Neuron (in vitro differentiated cells): ENCODE data around the gene FAT4.
A peak's percentile ranks its signal among the peaks of the same experiment; 100 is the strongest.

Experiments used
- H2AFZ ChIP-seq: one replicate; pipeline ENCODE4 v1.6.1; 2013; ENCODE audit warnings: low read depth, mild to moderate bottlenecking, inconsistent platforms, low read length, moderate library complexity
- H3K27me3 ChIP-seq: one replicate; pipeline ENCODE4 v1.6.1; 2013; ENCODE audit warnings: low read length; ENCODE audit not compliant: insufficient read depth
- H3K36me3 ChIP-seq: one replicate; pipeline ENCODE4 v1.6.1; 2013; ENCODE audit warnings: low read length; ENCODE audit not compliant: insufficient read depth
- H3K4me1 ChIP-seq: one replicate; pipeline ENCODE4 v1.6.1; 2013; ENCODE audit warnings: low read length; ENCODE audit not compliant: insufficient read depth
- H3K4me3 ChIP-seq: 2 replicates; pipeline ENCODE4 v1.5.1; 2013; ENCODE audit warnings: mild to moderate bottlenecking, low read length, moderate library complexity
- H3K9me3 ChIP-seq: one replicate; pipeline ENCODE4 v1.6.1; 2013; ENCODE audit warnings: low read length

FAT4 gene

GRCh38 chr4:125314676-125315575 is at the start of gene FAT4:
FAT4 (plus strand) TSS chr4:125314955; CDS start chr4:125316412, 1,457 bp downstream.
- peaks cover 16% of the 10 kb centered on the region for H3K9me3 ChIP-seq
- H3K4me1 ChIP-seq: peaks cover 29% of the 10 kb centered on the region
- H3K4me3 ChIP-seq: peak within 1 kb of the TSS; percentile 80
- H3K36me3 ChIP-seq: peaks cover 23% of the 10 kb centered on the region
- H3K27me3 ChIP-seq: no peaks in the 10 kb centered on the region
- H2AFZ ChIP-seq: peak within 1 kb of the TSS; percentile 98

- Histone ChIP-seq H3K9me3 (no peaks in the 10 kb centered on the region), H3K27me3 (no peaks in the 10 kb centered on the region), H3K4me1 (peaks cover 13% of the 10 kb centered on the region), H3K4me3 (no peak overlapping the region), H3K36me3 (no peaks in the 10 kb centered on the region), H2AFZ (no peak overlapping the region)
Measured at GRCh38 chr4:125265846-125266245, 48.9 kb upstream of the FAT4 start.

- Histone ChIP-seq H3K4me1 (peaks cover 14% of the 10 kb centered on the region), H3K4me3 (no peak overlapping the region), H2AFZ (no peak overlapping the region), H3K9me3 (no peaks in the 10 kb centered on the region), H3K27me3 (no peaks in the 10 kb centered on the region), H3K36me3 (no peaks in the 10 kb centered on the region)
Measured at GRCh38 chr4:125266901-125267604, 47.7 kb upstream of the FAT4 start.

GRCh38 chr4:125267630-125268029 is 47.1 kb upstream of the FAT4 start:
- H3K9me3 ChIP-seq: no peaks in the 10 kb centered on the region
- H3K27me3 ChIP-seq: no peaks in the 10 kb centered on the region
- H3K36me3 ChIP-seq: no peaks in the 10 kb centered on the region
- no peak overlapping the region for H3K4me3 ChIP-seq
- H3K4me1 ChIP-seq: peaks cover 14% of the 10 kb centered on the region
- H2AFZ ChIP-seq: no peak overlapping the region

- Histone ChIP-seq H3K4me1 (peaks cover 14% of the 10 kb centered on the region), H3K4me3 (no peak overlapping the region)
Measured at GRCh38 chr4:125268068-125268755, 46.5 kb upstream of the FAT4 start.

GRCh38 chr4:125276811-125277210 is 37.9 kb upstream of the FAT4 start:
- no peaks in the 10 kb centered on the region for H3K36me3 ChIP-seq
- H3K27me3 ChIP-seq: no peaks in the 10 kb centered on the region
- no peaks in the 10 kb centered on the region for H3K9me3 ChIP-seq
- no peaks in the 10 kb centered on the region for H3K4me1 ChIP-seq
- H2AFZ ChIP-seq: no peak overlapping the region
- H3K4me3 ChIP-seq: no peak overlapping the region

More at GRCh38 chr4:125268068-125268755, 46.5 kb upstream of the FAT4 start:
- Histone ChIP-seq H3K9me3 (no peaks in the 10 kb centered on the region), H3K36me3 (no peaks in the 10 kb centered on the region), H3K27me3 (no peaks in the 10 kb centered on the region), H2AFZ (no peak overlapping the region)

- Histone ChIP-seq H3K9me3 (no peaks in the 10 kb centered on the region), H2AFZ (no peak overlapping the region)
Measured at GRCh38 chr4:125277790-125278189, 37.0 kb upstream of the FAT4 start.

GRCh38 chr4:125280892-125281403 is 33.8 kb upstream of the FAT4 start:
- H2AFZ ChIP-seq: no peak overlapping the region
- H3K27me3 ChIP-seq: no peaks in the 10 kb centered on the region
- no peaks in the 10 kb centered on the region for H3K36me3 ChIP-seq
- H3K9me3 ChIP-seq: no peaks in the 10 kb centered on the region
- no peaks in the 10 kb centered on the region for H3K4me1 ChIP-seq
- no peak overlapping the region for H3K4me3 ChIP-seq

More at GRCh38 chr4:125277790-125278189, 37.0 kb upstream of the FAT4 start:
- Histone ChIP-seq H3K27me3 (no peaks in the 10 kb centered on the region), H3K4me1 (no peaks in the 10 kb centered on the region), H3K4me3 (no peak overlapping the region), H3K36me3 (no peaks in the 10 kb centered on the region)

GRCh38 chr4:125283707-125284279 is 31.0 kb upstream of the FAT4 start:
- no peak overlapping the region for H3K4me3 ChIP-seq
- H3K9me3 ChIP-seq: no peaks in the 10 kb centered on the region
- H2AFZ ChIP-seq: no peak overlapping the region
- H3K27me3 ChIP-seq: no peaks in the 10 kb centered on the region
- H3K36me3 ChIP-seq: no peaks in the 10 kb centered on the region
- H3K4me1 ChIP-seq: no peaks in the 10 kb centered on the region

- Histone ChIP-seq H2AFZ (no peak overlapping the region), H3K9me3 (no peaks in the 10 kb centered on the region), H3K36me3 (no peaks in the 10 kb centered on the region), H3K4me1 (no peaks in the 10 kb centered on the region), H3K27me3 (no peaks in the 10 kb centered on the region), H3K4me3 (no peak overlapping the region)
Measured at GRCh38 chr4:125297116-125297515, 17.6 kb upstream of the FAT4 start.

- H3K4me3 ChIP-seq: no peak overlapping the region
- H3K4me1 ChIP-seq: no peaks in the 10 kb centered on the region
- no peaks in the 10 kb centered on the region for H3K9me3 ChIP-seq
- no peaks in the 10 kb centered on the region for H3K36me3 ChIP-seq
- H3K27me3 ChIP-seq: no peaks in the 10 kb centered on the region
- no peak overlapping the region for H2AFZ ChIP-seq
Measured at GRCh38 chr4:125303058-125303457, 11.7 kb upstream of the FAT4 start.

GRCh38 chr4:125303821-125304220 is 10.9 kb upstream of the FAT4 start:
- H3K36me3 ChIP-seq: no peaks in the 10 kb centered on the region
- no peaks in the 10 kb centered on the region for H3K27me3 ChIP-seq
- H3K4me1 ChIP-seq: no peaks in the 10 kb centered on the region
- H3K9me3 ChIP-seq: no peaks in the 10 kb centered on the region
- no peak overlapping the region for H3K4me3 ChIP-seq
- no peak overlapping the region for H2AFZ ChIP-seq
